NK-92 treated with Interleukin-12 subunit alpha and Interleukin-12 subunit beta, amount 100 ng/mL, for 24 hours (cell line): ENCODE measurements around the gene CACNA1F.

Experiments
- DNase-seq: peaks from one replicate; lab custom pipeline; 2025; lab: John Stamatoyannopoulos, UW

Gene CACNA1F

GRCh38 chrX:49227726-49228125 lies 5.4 kb downstream of the CACNA1F start:
- DNase-seq, result no peak

- no peak for DNase-seq
Observed at GRCh38 chrX:49226946-49227345, 6.2 kb downstream of the CACNA1F start.

- no peak for DNase-seq
Observed at GRCh38 chrX:49225858-49226257, 7.3 kb downstream of the CACNA1F start.

GRCh38 chrX:49221868-49222267 lies 11.3 kb downstream of the CACNA1F start:
- DNase-seq, result no peak

GRCh38 chrX:49220100-49220499 lies 13.0 kb downstream of the CACNA1F start:
- DNase-seq, result no peak

GRCh38 chrX:49214996-49215526 lies 18.1 kb downstream of the CACNA1F start:
- DNase-seq, result no peak

- DNase-seq, result no peak
Observed at GRCh38 chrX:49214416-49214815, 18.7 kb downstream of the CACNA1F start.

GRCh38 chrX:49212861-49213260 lies 20.3 kb downstream of the CACNA1F start:
- DNase-seq, result no peak

GRCh38 chrX:49212209-49212608 lies 20.9 kb downstream of the CACNA1F start:
- no peak for DNase-seq

GRCh38 chrX:49211074-49211473 lies 22.1 kb downstream of the CACNA1F start:
- no peak for DNase-seq

GRCh38 chrX:49210406-49210805 lies 22.7 kb downstream of the CACNA1F start:
- DNase-seq, result no peak

GRCh38 chrX:49209434-49210251 lies 23.5 kb downstream of the CACNA1F start:
- DNase-seq, result no peak

GRCh38 chrX:49208399-49208798 lies 24.7 kb downstream of the CACNA1F start:
- no peak for DNase-seq

- DNase-seq, result no peak
Observed at GRCh38 chrX:49206543-49206942, 26.6 kb downstream of the CACNA1F start.

- DNase-seq, result no peak
Observed at GRCh38 chrX:49205443-49205842, 27.7 kb downstream of the CACNA1F start.

GRCh38 chrX:49204709-49205108 lies 28.4 kb downstream of the CACNA1F start:
- DNase-seq, result no peak

- no peak for DNase-seq
Observed at GRCh38 chrX:49204017-49204416, 29.1 kb downstream of the CACNA1F start.

- no peak for DNase-seq
Observed at GRCh38 chrX:49203536-49203935, 29.6 kb downstream of the CACNA1F start.

- DNase-seq, result no peak
Observed at GRCh38 chrX:49202022-49202421, 31.1 kb downstream of the CACNA1F start.

- peak; percentile 79 for DNase-seq
Observed at GRCh38 chrX:49199906-49200771, 33.0 kb downstream of the CACNA1F start, which contains the start of gene SYP. Gene SYP, minus strand, starts transcription at chrX:49200193. Its CDS starts 7 bp downstream, at chrX:49200186.

- DNase-seq, result no peak
Observed at GRCh38 chrX:49199315-49199595, 33.9 kb downstream of the CACNA1F start.

GRCh38 chrX:49198540-49199314 lies 34.4 kb downstream of the CACNA1F start:
- peak; percentile 39 for DNase-seq
